ENCODE results near the gene DGKH.

DGKH gene

GRCh38 chr13:42239161-42239560 is 190.7 kb downstream of the DGKH start:
- no peak for DNase-seq (ENCODE audit: low read depth)

- no peak for DNase-seq (ENCODE audit: low read depth)
Observed at GRCh38 chr13:42239644-42240043, 191.2 kb downstream of the DGKH start.

- no peak for DNase-seq (ENCODE audit: low read depth)
Observed at GRCh38 chr13:42246541-42246940, 198.1 kb downstream of the DGKH start.

- DNase-seq (ENCODE audit: low read depth) = no peak
Observed at GRCh38 chr13:42247883-42248282, 199.4 kb downstream of the DGKH start.

GRCh38 chr13:42255886-42256285 is 207.4 kb downstream of the DGKH start:
- no peak for DNase-seq (ENCODE audit: low read depth)

- DNase-seq (ENCODE audit: low read depth) = no peak
Observed at GRCh38 chr13:42258747-42259146, 210.3 kb downstream of the DGKH start.

- no peak for DNase-seq (ENCODE audit: low read depth)
Observed at GRCh38 chr13:42259515-42259914, 211.1 kb downstream of the DGKH start.

- no peak for DNase-seq (ENCODE audit: low read depth)
Observed at GRCh38 chr13:42260903-42261654, 212.6 kb downstream of the DGKH start.

GRCh38 chr13:42266473-42266872 is 218.0 kb downstream of the DGKH start:
- DNase-seq (ENCODE audit: low read depth) = no peak

- no peak for DNase-seq (ENCODE audit: low read depth)
Observed at GRCh38 chr13:42270160-42270856, 221.9 kb downstream of the DGKH start.

GRCh38 chr13:42270857-42271215 is 222.4 kb downstream of the DGKH start:
- no peak for DNase-seq (ENCODE audit: low read depth)

GRCh38 chr13:42271337-42272114 is 223.1 kb downstream of the DGKH start:
- peak; percentile 88 for DNase-seq (ENCODE audit: low read depth)

- no peak for DNase-seq (ENCODE audit: low read depth)
Observed at GRCh38 chr13:42272115-42272803, 223.8 kb downstream of the DGKH start, which contains the start of gene AKAP11. AKAP11 (plus strand) TSS chr13:42272152; CDS start chr13:42286349, 14,197 bp downstream.

- no peak for DNase-seq (ENCODE audit: low read depth)
Observed at GRCh38 chr13:42272804-42273175, 224.3 kb downstream of the DGKH start.

- DNase-seq (ENCODE audit: low read depth) = no peak
Observed at GRCh38 chr13:42274386-42275097, 226.1 kb downstream of the DGKH start.

GRCh38 chr13:42275098-42275471 is 226.6 kb downstream of the DGKH start:
- DNase-seq (ENCODE audit: low read depth) = no peak

GRCh38 chr13:42275506-42275905 is 227.1 kb downstream of the DGKH start:
- DNase-seq (ENCODE audit: low read depth) = no peak

GRCh38 chr13:42276683-42277082 is 228.2 kb downstream of the DGKH start:
- no peak for DNase-seq (ENCODE audit: low read depth)

GRCh38 chr13:42277618-42278276 is 229.3 kb downstream of the DGKH start:
- no peak for DNase-seq (ENCODE audit: low read depth)

GRCh38 chr13:42279080-42279479 is 230.6 kb downstream of the DGKH start:
- no peak for DNase-seq (ENCODE audit: low read depth)

- no peak for DNase-seq (ENCODE audit: low read depth)
Observed at GRCh38 chr13:42279986-42280385, 231.5 kb downstream of the DGKH start.

All from stimulated activated CD8-positive, alpha-beta memory T cell treated with anti-CD3 and anti-CD28 coated beads, Interleukin-12 subunit alpha, Interleukin-12 subunit beta, amount 100 ng/mL, for 4 hours (primary cell).